ENCODE data around the gene LAMTOR5. TPM values are rescaled to one million over a fixed set of nuclear protein-coding genes. Genes with fewer than 3 reads are reported as not detected.

LAMTOR5 gene
- total RNA-seq, 2 experiments from 2014 or later: 109 to 123 TPM

DNA sequence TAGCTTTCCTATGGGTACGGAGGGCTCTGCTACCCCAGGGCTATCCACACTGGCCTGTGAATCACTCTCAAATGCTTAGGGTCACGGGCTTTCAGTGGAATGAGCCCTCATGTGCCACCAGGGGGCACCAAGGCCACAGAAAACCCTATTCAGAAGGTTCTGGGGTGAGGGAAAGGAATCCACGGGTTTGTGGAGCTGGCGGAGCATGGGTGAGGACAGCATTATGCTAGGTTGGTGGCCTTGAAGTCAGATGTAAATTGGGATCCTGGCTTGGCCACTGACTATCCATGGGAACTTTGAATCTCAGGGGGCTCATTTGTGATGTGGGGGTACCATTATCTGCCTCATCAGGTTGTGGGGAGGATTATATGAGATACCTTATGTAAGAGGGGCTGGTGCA, 5.1 kb upstream of the LAMTOR5 start:
- peak overlapping the region; percentile 30; the same call in 1 of the 2 replicates for H2AFZ ChIP-seq (ENCODE audit: low read length)
- TF ChIP-seq EZH2phosphoT487 (IDR thresholded peaks at IDR 0.05; ENCODE audit: borderline replicate concordance, low read depth, low read length): no peak
- TF ChIP-seq, protein P1, sequence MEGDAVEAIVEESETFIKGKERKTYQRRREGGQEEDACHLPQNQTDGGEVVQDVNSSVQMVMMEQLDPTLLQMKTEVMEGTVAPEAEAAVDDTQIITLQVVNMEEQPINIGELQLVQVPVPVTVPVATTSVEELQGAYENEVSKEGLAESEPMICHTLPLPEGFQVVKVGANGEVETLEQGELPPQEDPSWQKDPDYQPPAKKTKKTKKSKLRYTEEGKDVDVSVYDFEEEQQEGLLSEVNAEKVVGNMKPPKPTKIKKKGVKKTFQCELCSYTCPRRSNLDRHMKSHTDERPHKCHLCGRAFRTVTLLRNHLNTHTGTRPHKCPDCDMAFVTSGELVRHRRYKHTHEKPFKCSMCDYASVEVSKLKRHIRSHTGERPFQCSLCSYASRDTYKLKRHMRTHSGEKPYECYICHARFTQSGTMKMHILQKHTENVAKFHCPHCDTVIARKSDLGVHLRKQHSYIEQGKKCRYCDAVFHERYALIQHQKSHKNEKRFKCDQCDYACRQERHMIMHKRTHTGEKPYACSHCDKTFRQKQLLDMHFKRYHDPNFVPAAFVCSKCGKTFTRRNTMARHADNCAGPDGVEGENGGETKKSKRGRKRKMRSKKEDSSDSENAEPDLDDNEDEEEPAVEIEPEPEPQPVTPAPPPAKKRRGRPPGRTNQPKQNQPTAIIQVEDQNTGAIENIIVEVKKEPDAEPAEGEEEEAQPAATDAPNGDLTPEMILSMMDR (conservative IDR thresholded peaks at IDR 0.05; ENCODE audit: low read length): peak; percentile 95
- H3K36me3 ChIP-seq (ENCODE audit: insufficient read depth, low read length): no peaks in the 10 kb centered on the region
- no peak overlapping the region for H3K27ac ChIP-seq (ENCODE audit: low read depth, low read length, poor library complexity, severe bottlenecking)
- H3K4me2 ChIP-seq (ENCODE audit: low read length): peak overlapping the region; percentile 54
- peak; percentile 84 for DNase-seq (ENCODE audit: low spot score)
- CTCF ChIA-PET (ENCODE audit: unreplicated experiment): interaction anchor here (0.8 to 2.7 kb wide), 7 partner anchors 17 to 205 kb away, joined by 3 to 11 read pairs (median 5); partner anchors contain the start of gene KCNC4
- BruUV-seq (replicated peaks): no TSS peak
- H3K9me3 ChIP-seq (ENCODE audit: low read length): no peaks in the 10 kb centered on the region
- POLR2A ChIA-PET: interaction anchor here (0.7 to 1.7 kb wide), 2 partner anchors 11 to 69 kb away, joined by 3 to 5 read pairs; no protein-coding TSS in a partner anchor
- H3K9me2 ChIP-seq (ENCODE audit: insufficient read depth, low read length): no peaks in the 10 kb centered on the region
- H4K20me1 ChIP-seq (ENCODE audit: insufficient read depth, low read length): no peaks in the 10 kb centered on the region
- peaks cover 11% of the 10 kb centered on the region; the same call in 1 of the 2 replicates for H3K79me2 ChIP-seq (ENCODE audit: insufficient read depth, low read depth, low read length)
- no peak overlapping the region for H3K4me3 ChIP-seq (ENCODE audit: low read depth, low read length, poor library complexity, severe bottlenecking)
- peaks cover 23% of the 10 kb centered on the region for H3K4me1 ChIP-seq (ENCODE audit: insufficient read depth, low read length, poor library complexity, severe bottlenecking)
- intact Hi-C loops (cut with micrococcal nuclease; ENCODE audit: unreplicated experiment): loop anchor here (1.0 to 5.0 kb wide), 3 partner anchors 48 to 205 kb away; no protein-coding TSS in a partner anchor

DNA sequence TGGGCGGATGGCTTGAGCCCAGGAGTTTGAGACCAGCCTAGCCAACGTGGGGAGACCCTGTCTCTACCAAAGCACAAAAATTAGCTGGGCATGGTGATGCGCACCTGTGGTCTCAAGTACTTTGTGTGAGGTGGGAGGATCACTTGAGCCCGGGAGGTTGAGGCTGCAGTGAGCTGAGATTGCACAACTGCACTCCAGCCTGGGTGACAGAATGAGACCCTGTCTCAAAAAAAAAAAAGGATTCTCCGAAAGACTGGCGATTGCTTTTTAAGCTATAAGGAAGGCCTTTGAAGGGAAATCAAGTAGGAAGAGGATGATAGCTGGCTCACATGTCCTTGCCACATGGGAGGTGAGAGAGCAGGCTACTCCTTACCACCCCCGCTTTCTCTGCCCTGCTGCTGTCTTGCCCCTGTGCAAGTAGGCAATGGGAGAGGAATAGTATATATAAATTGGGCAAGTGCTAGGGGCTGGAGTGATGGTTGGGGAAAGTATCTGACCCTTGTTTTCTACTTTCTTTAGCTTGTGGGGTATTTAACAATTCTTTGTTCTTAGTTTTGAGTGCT, 3.8 kb upstream of the LAMTOR5 start:
- Histone ChIP-seq H4K20me1 (ENCODE audit: insufficient read depth, low read length) (no peaks in the 10 kb centered on the region), H3K9me2 (ENCODE audit: insufficient read depth, low read length) (no peaks in the 10 kb centered on the region), H3K79me2 (ENCODE audit: insufficient read depth, low read depth, low read length) (peaks cover 24% of the 10 kb centered on the region), H3K4me3 (ENCODE audit: low read depth, low read length, poor library complexity, severe bottlenecking) (no peak overlapping the region), H3K36me3 (ENCODE audit: insufficient read depth, low read length) (no peaks in the 10 kb centered on the region; the same call in 1 of the 2 replicates), H3K4me1 (ENCODE audit: insufficient read depth, low read length, poor library complexity, severe bottlenecking) (peaks cover 24% of the 10 kb centered on the region), H3K4me2 (ENCODE audit: low read length) (no peak overlapping the region), H3K27ac (ENCODE audit: low read depth, low read length, poor library complexity, severe bottlenecking) (no peak overlapping the region), H3K9me3 (ENCODE audit: low read length) (no peaks in the 10 kb centered on the region), H2AFZ (ENCODE audit: low read length) (no peak overlapping the region)
- TF ChIP-seq EZH2phosphoT487 (IDR thresholded peaks at IDR 0.05; ENCODE audit: borderline replicate concordance, low read depth, low read length): no peak
- TF ChIP-seq, protein P1 (conservative IDR thresholded peaks at IDR 0.05; ENCODE audit: low read length): no peak
- no TSS peak for BruUV-seq (replicated peaks)
- CTCF ChIA-PET (ENCODE audit: unreplicated experiment): interaction anchor here (0.7 to 2.7 kb wide), 5 partner anchors 49 to 203 kb away, joined by 3 to 11 read pairs (median 7); no protein-coding TSS in a partner anchor
- DNase-seq (ENCODE audit: low spot score): no peak
- intact Hi-C loops (cut with micrococcal nuclease; ENCODE audit: unreplicated experiment): loop anchor here (5.0 kb wide), 1 partner anchor 204 kb away; no protein-coding TSS in a partner anchor
- POLR2A ChIA-PET: interaction anchor here (0.6 to 1.7 kb wide), 7 partner anchors 12 to 344 kb away, joined by 3 to 9 read pairs (median 3); partner anchors contain the start of gene RBM15

DNA sequence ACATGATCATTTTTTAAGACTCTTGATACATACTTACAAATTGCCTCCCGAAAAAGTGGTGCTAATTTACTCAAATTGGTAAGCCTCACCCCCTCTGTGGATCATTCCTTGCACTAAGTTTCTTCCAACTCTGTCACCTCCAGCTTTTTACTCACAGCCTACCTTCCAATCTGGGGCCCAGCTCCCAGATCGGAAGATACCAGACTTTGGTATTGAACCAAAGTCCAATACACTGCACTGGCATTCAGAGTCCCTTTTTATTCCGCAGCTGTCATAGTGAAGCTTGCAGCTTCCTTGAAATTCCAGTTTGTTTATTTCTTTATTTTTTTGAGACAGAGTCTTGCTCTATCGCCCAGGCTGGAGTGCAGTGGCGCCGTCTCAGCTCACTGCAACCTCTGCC, 1.8 kb upstream of the LAMTOR5 start:
- ChIA-PET CTCF (ENCODE audit: unreplicated experiment) (interaction anchor here (1.4 kb wide), 1 partner anchor 71 kb away, joined by 6 read pairs; the partner anchor contains the start of gene RBM15), POLR2A (interaction anchor here (0.6 to 3.3 kb wide), 13 partner anchors 21 to 263 kb away, joined by 3 to 29 read pairs (median 3); partner anchors contain the start of gene RBM15)
- H4K20me1 ChIP-seq (ENCODE audit: insufficient read depth, low read length): no peaks in the 10 kb centered on the region
- peaks cover 32% of the 10 kb centered on the region for H3K4me1 ChIP-seq (ENCODE audit: insufficient read depth, low read length, poor library complexity, severe bottlenecking)
- no peak overlapping the region for H3K4me3 ChIP-seq (ENCODE audit: low read depth, low read length, poor library complexity, severe bottlenecking)
- intact Hi-C loops (cut with micrococcal nuclease; ENCODE audit: unreplicated experiment): no loop called here
- no peaks in the 10 kb centered on the region for H3K9me3 ChIP-seq (ENCODE audit: low read length)
- no TSS peak for BruUV-seq (replicated peaks)
- no peaks in the 10 kb centered on the region for H3K9me2 ChIP-seq (ENCODE audit: insufficient read depth, low read length)
- H3K27ac ChIP-seq (ENCODE audit: low read depth, low read length, poor library complexity, severe bottlenecking): no peak overlapping the region
- H3K36me3 ChIP-seq (ENCODE audit: insufficient read depth, low read length): peaks cover 18% of the 10 kb centered on the region
- H2AFZ ChIP-seq (ENCODE audit: low read length): no peak overlapping the region
- peaks cover 34% of the 10 kb centered on the region for H3K79me2 ChIP-seq (ENCODE audit: insufficient read depth, low read depth, low read length)
- DNase-seq (ENCODE audit: low spot score): no peak
- TF ChIP-seq EZH2phosphoT487 (IDR thresholded peaks at IDR 0.05; ENCODE audit: borderline replicate concordance, low read depth, low read length): no peak
- TF ChIP-seq, protein P1 (conservative IDR thresholded peaks at IDR 0.05; ENCODE audit: low read length): no peak
- 0 out of 2 replicates have a peak overlapping the region, but pooled peaks have one; percentile 77 for H3K4me2 ChIP-seq (ENCODE audit: low read length)
